Activated effector memory CD4-positive, alpha-beta T cell treated with Interleukin-2 at 50 U/mL for 16 hours (primary cell): ENCODE measurements around the gene MAP4.

Experiments used
- DNase-seq: peaks from one replicate; pipeline ENCODE4 v3.0.0-alpha.2; 2020

The MAP4 gene

GRCh38 chr3:47859956-47860605 is 156.1 kb downstream of the MAP4 start:
- DNase-seq, result no peak

GRCh38 chr3:47857151-47857550 is 159.1 kb downstream of the MAP4 start:
- no peak for DNase-seq

GRCh38 chr3:47856669-47857068 is 159.5 kb downstream of the MAP4 start:
- no peak for DNase-seq

GRCh38 chr3:47855461-47856383 is 160.5 kb downstream of the MAP4 start:
- DNase-seq, result no peak

- DNase-seq, result no peak
Observed at GRCh38 chr3:47854720-47855455, 161.3 kb downstream of the MAP4 start.

- no peak for DNase-seq
Observed at GRCh38 chr3:47854267-47854666, 161.9 kb downstream of the MAP4 start.

- DNase-seq, result no peak
Observed at GRCh38 chr3:47852604-47853602, 163.3 kb downstream of the MAP4 start.

- DNase-seq, result no peak
Observed at GRCh38 chr3:47851888-47852603, 164.2 kb downstream of the MAP4 start.

GRCh38 chr3:47850564-47851410 is 165.4 kb downstream of the MAP4 start:
- no peak for DNase-seq

- no peak for DNase-seq
Observed at GRCh38 chr3:47849699-47850563, 166.3 kb downstream of the MAP4 start.

GRCh38 chr3:47849186-47849698 is 167.0 kb downstream of the MAP4 start:
- DNase-seq, result no peak

GRCh38 chr3:47848599-47849117 is 167.6 kb downstream of the MAP4 start:
- no peak for DNase-seq

- DNase-seq, result no peak
Observed at GRCh38 chr3:47847801-47848518, 168.3 kb downstream of the MAP4 start.

GRCh38 chr3:47847260-47847659 is 169.0 kb downstream of the MAP4 start:
- DNase-seq, result no peak

- DNase-seq, result no peak
Observed at GRCh38 chr3:47846880-47847248, 169.4 kb downstream of the MAP4 start.

GRCh38 chr3:47846186-47846879 is 169.9 kb downstream of the MAP4 start:
- no peak for DNase-seq

- DNase-seq, result no peak
Observed at GRCh38 chr3:47841786-47842349, 174.3 kb downstream of the MAP4 start.
